ENCODE data around the gene KANSL3.

Gene KANSL3

DNA sequence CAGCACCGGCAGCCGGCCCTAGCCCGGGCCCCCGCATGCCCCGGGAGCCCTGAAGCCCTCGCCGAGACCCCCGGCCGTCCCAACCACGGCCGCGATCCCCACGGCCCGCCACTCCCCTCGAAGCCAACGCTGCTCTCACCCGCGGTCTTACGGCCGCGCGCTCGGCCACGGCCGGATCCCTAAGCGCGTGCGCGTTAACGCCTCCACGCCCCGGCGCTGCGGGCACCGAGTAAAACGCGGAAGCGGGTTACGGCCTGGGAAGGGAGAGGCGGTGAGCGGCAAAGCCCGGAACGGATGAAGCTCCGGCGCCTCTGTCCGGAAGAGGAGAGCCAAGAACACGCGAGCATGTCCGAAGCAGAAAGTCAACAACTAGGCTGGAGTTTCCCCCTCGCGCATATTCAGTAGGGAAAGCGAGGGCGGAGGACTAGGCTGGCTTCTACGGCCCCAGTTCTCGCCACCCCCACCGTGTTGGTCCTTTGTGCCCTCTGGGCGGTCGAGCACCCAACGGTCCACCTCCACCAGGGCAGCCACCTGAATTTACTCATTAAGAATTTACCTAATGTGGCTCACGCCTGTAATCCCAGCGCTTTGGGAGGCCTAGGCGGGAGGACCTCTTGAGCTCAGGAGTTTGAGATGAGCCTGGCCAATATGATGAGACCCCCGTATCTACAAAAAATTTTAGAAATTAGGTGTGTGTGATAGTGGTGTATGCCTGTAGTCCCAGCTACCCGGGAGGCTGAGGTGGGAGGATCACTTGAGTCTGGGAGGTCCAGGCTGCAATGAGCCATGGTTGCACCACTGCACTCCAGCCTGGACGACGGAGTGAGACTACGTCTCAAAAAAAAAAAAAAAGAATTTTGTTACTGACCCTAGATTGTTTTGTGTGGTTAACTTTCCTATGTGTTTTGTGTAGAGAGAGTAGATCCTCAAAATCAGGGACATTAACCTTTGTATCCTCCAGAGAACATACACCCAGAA, at the start of gene KANSL3:
Gene KANSL3 (minus strand): TSS at position 169 of the 978 bp plus-strand sequence. CDS start 1,177 bp downstream, outside the sequence.
- no peak for TF ChIP-seq GATA3 (IDR thresholded peaks at IDR 0.05; ENCODE audit: low read depth, low read length)
- TF ChIP-seq GATA2 (IDR thresholded peaks at IDR 0.05; ENCODE audit: low read depth, low read length): no peak

DNA sequence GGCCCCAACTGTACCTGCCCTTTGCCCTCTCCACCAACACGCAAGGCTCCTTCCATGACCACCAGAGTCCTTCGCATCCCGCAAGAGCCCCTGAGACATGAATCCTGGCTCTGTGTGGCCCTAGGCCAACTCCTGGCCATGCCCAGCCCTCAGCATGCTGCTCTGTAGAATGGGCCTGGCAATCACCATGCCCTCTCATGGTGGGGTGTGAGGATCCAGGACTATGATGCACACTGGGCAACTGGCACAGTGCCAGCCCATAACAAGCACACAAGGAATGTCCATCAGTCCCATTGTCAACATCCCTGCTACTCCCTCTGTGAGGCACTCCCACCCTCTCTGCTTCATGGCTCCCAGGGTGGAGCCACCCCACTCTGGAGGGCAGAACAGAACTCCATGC, 49.2 kb upstream of the KANSL3 start:
- TF ChIP-seq GATA3 (IDR thresholded peaks at IDR 0.05; ENCODE audit: low read depth, low read length) (no peak), GATA2 (IDR thresholded peaks at IDR 0.05; ENCODE audit: low read depth, low read length) (no peak)

- TF ChIP-seq GATA2 (IDR thresholded peaks at IDR 0.05; ENCODE audit: low read depth, low read length) (no peak), GATA3 (IDR thresholded peaks at IDR 0.05; ENCODE audit: low read depth, low read length) (no peak)
These were observed 47.7 kb upstream of the KANSL3 start for GRCh38 chr2:96685577-96686459.

GRCh38 chr2:96684883-96685576, 46.9 kb upstream of the KANSL3 start:
- TF ChIP-seq GATA2 (IDR thresholded peaks at IDR 0.05; ENCODE audit: low read depth, low read length) (no peak), GATA3 (IDR thresholded peaks at IDR 0.05; ENCODE audit: low read depth, low read length) (no peak)

- TF ChIP-seq GATA2 (IDR thresholded peaks at IDR 0.05; ENCODE audit: low read depth, low read length) (no peak), GATA3 (IDR thresholded peaks at IDR 0.05; ENCODE audit: low read depth, low read length) (no peak)
These were observed 46.1 kb upstream of the KANSL3 start for GRCh38 chr2:96683972-96684820.

DNA sequence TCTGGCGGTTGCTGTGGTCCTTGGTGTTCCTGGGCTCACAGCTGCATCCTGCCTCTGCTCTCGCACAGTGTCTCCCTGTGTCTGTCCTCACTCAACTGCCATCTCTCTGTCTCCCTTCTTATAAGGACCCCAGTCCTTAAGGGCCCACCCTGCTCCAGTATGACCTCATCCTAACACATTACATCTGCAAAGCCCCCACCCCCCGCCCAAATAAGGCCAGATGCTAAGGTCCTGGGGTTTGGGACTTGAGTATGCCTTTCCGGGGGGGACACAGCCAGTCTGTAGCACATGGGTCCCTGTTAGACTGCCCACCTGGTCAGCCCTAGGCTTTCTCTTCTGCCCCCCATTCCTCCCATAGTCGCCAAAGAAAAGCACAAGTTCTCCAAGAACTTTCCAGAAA, 45.2 kb upstream of the KANSL3 start:
- TF ChIP-seq GATA3 (IDR thresholded peaks at IDR 0.05; ENCODE audit: low read depth, low read length) (no peak), GATA2 (IDR thresholded peaks at IDR 0.05; ENCODE audit: low read depth, low read length) (no peak)

DNA sequence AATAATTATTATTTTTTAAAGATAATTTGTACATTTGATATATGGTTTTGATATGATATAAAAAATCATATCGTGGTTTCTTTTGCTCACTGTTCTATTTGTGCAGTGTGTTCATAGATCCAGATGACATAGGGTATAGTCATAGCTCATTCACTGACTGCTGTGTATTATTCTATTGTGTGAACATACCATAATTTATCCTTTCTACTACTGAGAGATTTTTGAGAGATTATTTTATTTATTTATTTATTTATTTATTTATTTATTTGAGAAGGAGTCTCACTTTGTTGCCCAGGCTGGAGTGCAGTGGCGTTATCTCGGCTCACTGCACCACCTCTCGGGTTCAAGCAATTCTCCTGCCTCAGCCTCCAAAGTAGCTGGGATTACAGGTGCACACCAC, 43.4 kb upstream of the KANSL3 start:
- TF ChIP-seq GATA3 (IDR thresholded peaks at IDR 0.05; ENCODE audit: low read depth, low read length) (no peak), GATA2 (IDR thresholded peaks at IDR 0.05; ENCODE audit: low read depth, low read length) (no peak)

GRCh38 chr2:96680561-96681141, 42.5 kb upstream of the KANSL3 start:
- TF ChIP-seq GATA2 (IDR thresholded peaks at IDR 0.05; ENCODE audit: low read depth, low read length) (no peak), GATA3 (IDR thresholded peaks at IDR 0.05; ENCODE audit: low read depth, low read length) (no peak)

DNA sequence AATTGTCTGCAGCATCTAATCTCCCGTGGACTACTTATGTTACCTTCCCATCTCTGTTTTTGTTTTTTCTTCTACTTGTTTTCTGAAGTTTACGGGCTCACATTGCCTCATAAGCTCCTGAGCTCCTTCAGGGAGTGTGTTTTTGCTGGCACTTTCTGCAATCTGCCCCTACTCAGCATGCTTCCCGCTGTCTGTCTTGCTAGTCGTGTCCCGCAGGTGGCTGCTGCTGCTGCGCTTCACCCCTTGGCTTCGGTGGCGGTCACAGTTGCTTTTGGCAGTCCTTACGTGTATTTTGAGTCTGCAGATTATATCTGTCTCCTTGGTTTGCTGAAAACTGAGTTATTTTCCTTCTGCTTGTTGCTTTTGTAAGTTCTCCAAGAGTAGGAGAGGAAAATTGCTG, 41.7 kb upstream of the KANSL3 start:
- TF ChIP-seq GATA2 (IDR thresholded peaks at IDR 0.05; ENCODE audit: low read depth, low read length) (no peak), GATA3 (IDR thresholded peaks at IDR 0.05; ENCODE audit: low read depth, low read length) (no peak)

- no peak for TF ChIP-seq GATA3 (IDR thresholded peaks at IDR 0.05; ENCODE audit: low read depth, low read length)
- TF ChIP-seq GATA2 (IDR thresholded peaks at IDR 0.05; ENCODE audit: low read depth, low read length): no peak
These were observed 31.6 kb upstream of the KANSL3 start for GRCh38 chr2:96669539-96670215.

DNA sequence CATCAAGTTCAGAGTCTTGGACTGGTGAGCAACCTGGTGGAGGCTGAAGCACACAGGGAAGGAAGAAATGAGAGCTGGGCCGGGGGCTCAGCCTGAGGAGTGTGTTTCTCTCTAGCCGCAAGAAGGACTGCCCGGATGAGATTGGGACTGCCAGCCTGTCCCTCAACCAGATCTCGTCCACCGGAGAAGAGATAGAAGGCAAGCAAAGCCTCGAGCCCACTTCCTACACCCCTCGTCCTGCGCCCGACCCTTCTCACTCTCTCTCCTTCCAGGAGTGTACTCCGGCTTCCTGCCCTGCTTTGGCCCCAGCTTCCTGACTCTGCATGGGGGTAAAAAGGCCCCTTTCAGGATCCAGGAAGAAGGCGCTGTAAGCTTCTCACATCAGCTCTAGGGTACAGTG, 30.7 kb upstream of the KANSL3 start:
- TF ChIP-seq GATA2 (IDR thresholded peaks at IDR 0.05; ENCODE audit: low read depth, low read length) (no peak), GATA3 (IDR thresholded peaks at IDR 0.05; ENCODE audit: low read depth, low read length) (no peak)

- TF ChIP-seq GATA2 (IDR thresholded peaks at IDR 0.05; ENCODE audit: low read depth, low read length) (no peak), GATA3 (IDR thresholded peaks at IDR 0.05; ENCODE audit: low read depth, low read length) (no peak)
These were observed 27.0 kb upstream of the KANSL3 start for GRCh38 chr2:96665083-96665569.
